HepG2 (cell line): ENCODE results near the gene SLC25A10. TPM values are rescaled to one million over a fixed set of nuclear protein-coding genes. Genes with fewer than 3 reads are reported as not detected.

Source experiments
- CTCF ChIP-seq: sonication (generic); formaldehyde crosslinking; IDR thresholded peaks from 2 replicates; pipeline ENCODE4 v1.5.0; 2020; ENCODE audit warnings: mild to moderate bottlenecking, missing genetic modification reagents, moderate library complexity
- FOSL2 ChIP-seq: sonication (generic); formaldehyde crosslinking; IDR thresholded peaks from 2 replicates; pipeline ENCODE4 v1.4.0; 2020; ENCODE audit warnings: missing genetic modification reagents
- HES4 ChIP-seq: sonication (generic); formaldehyde crosslinking; IDR thresholded peaks from 2 replicates; pipeline ENCODE4 v1.9.0; 2021; ENCODE audit warnings: mild to moderate bottlenecking, missing genetic modification reagents, borderline replicate concordance
- JUND ChIP-seq: sonication (generic); formaldehyde crosslinking; IDR thresholded peaks from 2 replicates; pipeline ENCODE4 v1.8.0; 2022; ENCODE audit warnings: mild to moderate bottlenecking, missing genetic modification reagents
- KDM4B ChIP-seq: sonication (generic); formaldehyde crosslinking; IDR thresholded peaks from 2 replicates; pipeline ENCODE4 v1.4.0; 2020; ENCODE audit warnings: missing genetic modification reagents
- NFATC3 ChIP-seq: sonication (generic); formaldehyde crosslinking; IDR thresholded peaks from 2 replicates; pipeline ENCODE4 v1.5.1; 2020; ENCODE audit warnings: mild to moderate bottlenecking, missing genetic modification reagents
- NR2C2 ChIP-seq: sonication (generic); formaldehyde crosslinking; IDR thresholded peaks from 2 replicates; pipeline ENCODE4 v1.4.0; 2020; ENCODE audit warnings: missing genetic modification reagents, mild to moderate bottlenecking, moderate library complexity, borderline replicate concordance
- POGK ChIP-seq: sonication (generic); formaldehyde crosslinking; conservative IDR thresholded peaks from 2 replicates; pipeline ENCODE4 v1.8.0; 2022; ENCODE audit warnings: mild to moderate bottlenecking, moderate library complexity, missing genetic modification reagents
- SNAPC4 ChIP-seq: sonication (generic); formaldehyde crosslinking; IDR thresholded peaks from 2 replicates; pipeline ENCODE4 v1.4.0; 2020; ENCODE audit warnings: mild to moderate bottlenecking, missing genetic modification reagents
- STAG1 ChIP-seq: sonication (generic); formaldehyde crosslinking; IDR thresholded peaks from 2 replicates; pipeline ENCODE4 v1.4.0; 2020; ENCODE audit warnings: missing genetic modification reagents
- ZNF207 ChIP-seq: fragments of 450-650 bp; IDR thresholded peaks from 2 replicates; pipeline ENCODE4 v1.6.1; 2016; ENCODE audit warnings: antibody characterized with exemption, borderline replicate concordance
- ZNF446 ChIP-seq: sonication (generic); formaldehyde crosslinking; IDR thresholded peaks from 2 replicates; pipeline ENCODE4 v1.5.0; 2020; ENCODE audit warnings: mild to moderate bottlenecking, missing genetic modification reagents
- ZNF552 ChIP-seq: sonication (generic); formaldehyde crosslinking; IDR thresholded peaks from 2 replicates; pipeline ENCODE4 v1.9.0; 2022; ENCODE audit warnings: missing genetic modification reagents, mild to moderate bottlenecking, borderline replicate concordance
- ZNF770 ChIP-seq: sonication (generic); formaldehyde crosslinking; IDR thresholded peaks from 2 replicates; pipeline ENCODE4 v1.5.0; 2020; ENCODE audit warnings: mild to moderate bottlenecking, missing genetic modification reagents
- ZSCAN9 ChIP-seq: IDR thresholded peaks from 2 replicates; pipeline ENCODE4 v1.6.1; 2016; ENCODE audit warnings: borderline replicate concordance
- polyA plus RNA-seq, 8 experiments: library from polyadenylated mRNA; depleted of rRNA in 3 of 8; stranded (reverse) in 7 of 8; unstranded in 1 of 8; fragments of >200 nt; fragmentation: Illumina TruSeq in 4 of 8; extraction: Trizol in 4 of 8; gene quantifications; 2 replicates each; pipeline versions ENCODE4 v1.2.1 to v1.2.3, GENCODE V29; 2011 to 2016; ENCODE audit warnings: low read depth in 4 of 8, missing spikeins in 1 of 8, mixed read lengths in 1 of 8; ENCODE audit not compliant: insufficient read depth in 1 of 8
- total RNA-seq, 5 experiments: library from RNA; depleted of rRNA; stranded (reverse); fragments of >200 nt; fragmentation: Illumina TruSeq; extraction: Trizol; gene quantifications; 2 replicates each; pipeline ENCODE4 v1.2.3, GENCODE V29; 2016; ENCODE audit warnings: low read depth in 1 of 5
- TF ChIP-seq, protein P1 (sequence below): sonication (generic); formaldehyde crosslinking; IDR thresholded peaks from 2 replicates; pipeline ENCODE4 v1.8.1; 2023; ENCODE audit warnings: mild to moderate bottlenecking, inconsistent platforms, moderate library complexity, missing genetic modification reagents, borderline replicate concordance

Gene SLC25A10
- total and polyA plus RNA-seq, 2 of the 13 experiments (the other 11 are each of a cell fraction or from before 2014, with no cell fraction given), result 46.5 to 140 TPM

- TF ChIP-seq ZNF446 (CRISPR knock-in tag), result no peak; the same call in 1 of the 2 replicates
- TF ChIP-seq FOSL2 (CRISPR knock-in tag), result peak; percentile 70
- TF ChIP-seq ZNF770 (CRISPR knock-in tag), result peak; percentile 27; the same call in 1 of the 2 replicates
- TF ChIP-seq ZNF207, result no peak
- TF ChIP-seq ZSCAN9, result peak; percentile 86; the same call in 1 of the 2 replicates
- TF ChIP-seq ZNF552 (CRISPR knock-in tag), result peak; percentile 93
- TF ChIP-seq NFATC3 (CRISPR knock-in tag), result 0 out of 2 replicates have a peak, but pooled peaks have one; percentile 39
- TF ChIP-seq CTCF (CRISPR knock-in tag), result peak; percentile 69
- peak; percentile 96 for TF ChIP-seq KDM4B (CRISPR knock-in tag)
- TF ChIP-seq NR2C2 (CRISPR knock-in tag), result peak; percentile 92
- TF ChIP-seq, protein P1, sequence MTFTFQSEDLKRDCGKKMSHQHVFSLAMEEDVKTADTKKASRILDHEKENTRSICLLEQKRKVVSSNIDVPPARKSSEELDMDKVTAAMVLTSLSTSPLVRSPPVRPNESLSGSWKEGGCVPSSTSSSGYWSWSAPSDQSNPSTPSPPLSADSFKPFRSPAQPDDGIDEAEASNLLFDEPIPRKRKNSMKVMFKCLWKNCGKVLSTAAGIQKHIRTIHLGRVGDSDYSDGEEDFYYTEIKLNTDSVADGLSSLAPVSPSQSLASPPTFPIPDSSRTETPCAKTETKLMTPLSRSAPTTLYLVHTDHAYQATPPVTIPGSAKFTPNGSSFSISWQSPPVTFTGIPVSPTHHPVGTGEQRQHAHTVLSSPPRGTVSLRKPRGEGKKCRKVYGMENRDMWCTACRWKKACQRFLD (CRISPR knock-in tag), result 0 out of 2 replicates have a peak, but pooled peaks have one; percentile 6
- peak; percentile 90; the same call in 1 of the 2 replicates for TF ChIP-seq HES4 (CRISPR knock-in tag)
- TF ChIP-seq SNAPC4, result peak; percentile 77; the same call in 1 of the 2 replicates
- peak; percentile 76 for TF ChIP-seq JUND (CRISPR knock-in tag)
- TF ChIP-seq STAG1 (CRISPR knock-in tag), result peak; percentile 9; the same call in 1 of the 2 replicates
- TF ChIP-seq POGK (CRISPR knock-in tag), result peak; percentile 99
These were observed 8.9 kb upstream of the SLC25A10 start, which contains the start of gene MRPL12 (continued) for GRCh38 chr17:81702934-81703746.
